Right lobe of liver (tissue), 4 donors: ENCODE data around the gene SH3BGRL2.

Experiments
- CTCF ChIP-seq, 4 donors: fragments of 200-600 bp in 3 of 4; fragments of 450-650 bp in 1 of 4; IDR thresholded peaks; one replicate each; pipeline versions ENCODE4 v1.5.1 to v1.8.0; 2016 to 2022; ENCODE audit warnings: antibody characterized with exemption in 4 of 4, mild to moderate bottlenecking in 2 of 4
- POLR2A ChIP-seq: fragments of 450-650 bp; IDR thresholded peaks from one replicate; pipeline ENCODE4 v1.6.1; 2017; ENCODE audit warnings: antibody characterized with exemption, mild to moderate bottlenecking
- donor health status: DM: no; HTN: no; CAD: no.
- donor health status: DM: no; HTN: no; CAD: no.
- donor health status: DM: no; HTN: yes; CAD: no.

GRCh38 chr6:79711167-79711566, 80.0 kb downstream of the SH3BGRL2 start:
- TF ChIP-seq CTCF (IDR thresholded peaks at IDR 0.05) (no peak), POLR2A (no peak)
